GM23248 (cell line): ENCODE measurements around the gene MAPK8. TPM values are rescaled to one million over a fixed set of nuclear protein-coding genes. Genes with fewer than 3 reads are reported as not detected.
A peak's percentile ranks its signal among the peaks of the same experiment; 100 is the strongest.

Experiments used
- DNase-seq: peaks from one replicate; pipeline ENCODE4 v3.0.0-alpha.2; 2015
- H2AFZ ChIP-seq: fragments of 200-600 bp; sonication (generic); 2 replicates; pipeline ENCODE4 v1.6.1; 2016; ENCODE audit warnings: antibody characterized with exemption
- H3F3A ChIP-seq: fragments of 200-600 bp; sonication (generic); 2 replicates; pipeline ENCODE4 v1.6.1; 2016; ENCODE audit warnings: mild to moderate bottlenecking, antibody characterized with exemption, mixed run types; ENCODE audit not compliant: insufficient read depth
- H3K27ac ChIP-seq: fragments of 200-600 bp; sonication (generic); 2 replicates; pipeline ENCODE4 v1.5.1; 2016; ENCODE audit warnings: mild to moderate bottlenecking
- H3K27me3 ChIP-seq: fragments of 200-600 bp; sonication (generic); replicated peaks from 2 replicates; pipeline ENCODE4 v1.6.1; 2016; ENCODE audit warnings: mild to moderate bottlenecking; ENCODE audit not compliant: insufficient read depth
- H3K36me3 ChIP-seq: fragments of 200-600 bp; sonication (generic); 2 replicates; pipeline ENCODE4 v1.6.1; 2016; ENCODE audit warnings: low read depth, mild to moderate bottlenecking
- H3K4me1 ChIP-seq: fragments of 200-600 bp; sonication (generic); 2 replicates; pipeline ENCODE4 v1.6.1; 2016; ENCODE audit warnings: mild to moderate bottlenecking; ENCODE audit not compliant: insufficient read depth
- H3K4me2 ChIP-seq: fragments of 200-600 bp; sonication (generic); one replicate; pipeline ENCODE4 v1.6.1; 2016; ENCODE audit warnings: mild to moderate bottlenecking; ENCODE audit not compliant: unreplicated experiment
- H3K4me3 ChIP-seq: fragments of 200-600 bp; sonication (generic); 2 replicates; pipeline ENCODE4 v1.5.1; 2016; ENCODE audit warnings: mild to moderate bottlenecking
- H3K79me2 ChIP-seq: fragments of 200-600 bp; sonication (generic); 2 replicates; pipeline ENCODE4 v1.6.1; 2016; ENCODE audit warnings: mild to moderate bottlenecking; ENCODE audit not compliant: insufficient read depth
- H3K9ac ChIP-seq: fragments of 200-600 bp; sonication (generic); 2 replicates; pipeline ENCODE4 v1.6.1; 2016; ENCODE audit warnings: mild to moderate bottlenecking
- H3K9me2 ChIP-seq: fragments of 200-600 bp; sonication (generic); 2 replicates; pipeline ENCODE4 v1.6.1; 2016; ENCODE audit warnings: mixed run types, mild to moderate bottlenecking, moderate library complexity; ENCODE audit not compliant: insufficient read depth
- H3K9me3 ChIP-seq: fragments of 200-600 bp; sonication (generic); one replicate; pipeline ENCODE4 v1.6.1; 2017; ENCODE audit warnings: low read depth
- H4K20me1 ChIP-seq: fragments of 200-600 bp; sonication (generic); 2 replicates; pipeline ENCODE4 v1.6.0; 2016; ENCODE audit not compliant: insufficient read depth
- EZH2 ChIP-seq: fragments of 200-600 bp; sonication (generic); IDR thresholded peaks from 2 replicates; pipeline ENCODE4 v1.6.1; 2018; ENCODE audit warnings: antibody characterized with exemption, mild to moderate bottlenecking; ENCODE audit not compliant: insufficient read depth, poor library complexity, severe bottlenecking
- EZH2phosphoT487 ChIP-seq: fragments of 200-600 bp; sonication (generic); IDR thresholded peaks from 2 replicates; pipeline ENCODE4 v1.6.1; 2018; ENCODE audit warnings: antibody characterized with exemption, moderate library complexity, mild to moderate bottlenecking, low read depth; ENCODE audit not compliant: insufficient read depth
- WGBS, 2 experiments: methylation state at CpG; one replicate each; pipeline ENCODE4 v1.1.6; 2015 to 2017; ENCODE audit warnings: low lambda C conversion rate in 2 of 2, low coverage in 1 of 2; ENCODE audit errors: missing lambda C conversion rate in 2 of 2; 5-methylcytosine and 5-hydroxymethylcytosine counted together
- in situ Hi-C: fragments of 300-500 bp; cut with MboI; formaldehyde crosslinking; loops from 2 replicates; pipeline ENCODE4 v1.15.0; 2020
- polyA plus RNA-seq: library from polyadenylated mRNA; unstranded; fragments of >200 nt; fragmentation: Nextera tagmentation; extraction: Ambion mirVana; gene quantifications from 2 replicates; pipeline ENCODE4 v1.2.1, GENCODE V29; 2016
- total RNA-seq: library from RNA; depleted of rRNA; stranded (reverse); fragments of >200 nt; shearing (Covaris generic); gene quantifications from 2 replicates; pipeline ENCODE4 v1.2.3, GENCODE V29; 2014

MAPK8 gene
- total and polyA plus RNA-seq, 2 experiments from 2014 or later, result 44.4 to 78.7 TPM

GRCh38 chr10:48382982-48383381 lies 76.5 kb downstream of the MAPK8 start:
- Histone ChIP-seq H3K9ac (no peak overlapping the region), H3K27me3 (no peaks in the 10 kb centered on the region), H3K79me2 (peaks cover 84% of the 10 kb centered on the region), H3K9me3 (no peaks in the 10 kb centered on the region), H3K4me2 (peak overlapping the region; percentile 8), H3F3A (peaks cover 10% of the 10 kb centered on the region; the same call in 1 of the 2 replicates), H3K27ac (no peak overlapping the region), H2AFZ (no peak overlapping the region), H3K4me1 (peaks cover 14% of the 10 kb centered on the region), H3K4me3 (no peak overlapping the region), H3K9me2 (no peaks in the 10 kb centered on the region), H3K36me3 (no peaks in the 10 kb centered on the region), H4K20me1 (peaks cover 7% of the 10 kb centered on the region; the same call in 1 of the 2 replicates)
- in situ Hi-C loops, result no loop called here
- no peak for DNase-seq
- TF ChIP-seq EZH2 (no peak), EZH2phosphoT487 (no peak)

DNA sequence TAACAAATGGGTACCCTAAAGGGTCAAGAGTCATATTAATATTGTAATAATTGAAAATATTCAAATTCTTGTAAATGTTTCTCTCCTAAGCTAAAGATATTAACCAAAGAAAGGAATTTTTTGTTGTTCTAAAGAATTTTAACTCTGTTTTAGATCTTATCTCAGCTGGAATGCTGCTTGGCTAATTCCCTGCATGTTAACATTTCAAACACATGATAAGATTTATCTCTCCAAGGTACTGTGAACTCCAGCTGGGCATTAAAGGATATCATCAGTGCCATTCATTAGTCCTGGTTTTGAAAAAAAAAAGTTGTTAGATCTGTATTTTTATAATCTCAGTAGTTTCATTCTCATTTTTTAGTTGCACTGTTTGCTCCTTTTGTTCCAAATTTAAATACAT lies 76.9 kb downstream of the MAPK8 start:
- Histone ChIP-seq H3F3A (peaks cover 6% of the 10 kb centered on the region; the same call in 1 of the 2 replicates), H3K9me3 (no peaks in the 10 kb centered on the region), H3K4me1 (peaks cover 9% of the 10 kb centered on the region), H3K79me2 (peaks cover 84% of the 10 kb centered on the region), H3K4me3 (no peak overlapping the region), H3K9me2 (no peaks in the 10 kb centered on the region), H2AFZ (no peak overlapping the region), H3K36me3 (no peaks in the 10 kb centered on the region), H3K27me3 (no peaks in the 10 kb centered on the region), H4K20me1 (peaks cover 7% of the 10 kb centered on the region; the same call in 1 of the 2 replicates), H3K27ac (no peak overlapping the region), H3K4me2 (peak overlapping the region; percentile 8), H3K9ac (no peak overlapping the region)
- in situ Hi-C loops, result no loop called here
- no peak for TF ChIP-seq EZH2phosphoT487
- no peak for TF ChIP-seq EZH2
- no peak for DNase-seq

DNA sequence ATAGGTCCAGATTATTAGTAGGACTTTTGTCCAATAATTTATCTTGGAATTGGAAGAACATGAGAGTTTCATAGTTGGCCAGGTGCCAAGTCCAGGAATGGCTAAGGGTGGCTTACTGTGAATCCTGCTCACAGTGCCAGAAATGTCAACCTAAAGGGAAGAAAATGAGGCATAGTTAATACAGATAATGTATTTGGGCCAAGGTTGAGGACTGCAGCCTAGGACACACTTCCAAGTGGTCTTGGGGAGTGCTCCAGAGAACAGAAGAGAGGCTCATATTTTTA lies 78.2 kb downstream of the MAPK8 start:
- TF ChIP-seq EZH2, result no peak
- TF ChIP-seq EZH2phosphoT487, result no peak
- Histone ChIP-seq H3K4me1 (peaks cover 9% of the 10 kb centered on the region), H3K4me2 (no peak overlapping the region), H3K9me2 (no peaks in the 10 kb centered on the region), H3K27me3 (no peaks in the 10 kb centered on the region), H3K9ac (no peak overlapping the region), H3F3A (peaks cover 6% of the 10 kb centered on the region; the same call in 1 of the 2 replicates), H3K9me3 (no peaks in the 10 kb centered on the region), H3K4me3 (no peak overlapping the region), H3K79me2 (peaks cover 87% of the 10 kb centered on the region), H3K36me3 (no peaks in the 10 kb centered on the region), H4K20me1 (peaks cover 7% of the 10 kb centered on the region; the same call in 1 of the 2 replicates), H3K27ac (no peak overlapping the region), H2AFZ (no peak overlapping the region)
- in situ Hi-C loops, result no loop called here
- DNase-seq, result no peak

DNA sequence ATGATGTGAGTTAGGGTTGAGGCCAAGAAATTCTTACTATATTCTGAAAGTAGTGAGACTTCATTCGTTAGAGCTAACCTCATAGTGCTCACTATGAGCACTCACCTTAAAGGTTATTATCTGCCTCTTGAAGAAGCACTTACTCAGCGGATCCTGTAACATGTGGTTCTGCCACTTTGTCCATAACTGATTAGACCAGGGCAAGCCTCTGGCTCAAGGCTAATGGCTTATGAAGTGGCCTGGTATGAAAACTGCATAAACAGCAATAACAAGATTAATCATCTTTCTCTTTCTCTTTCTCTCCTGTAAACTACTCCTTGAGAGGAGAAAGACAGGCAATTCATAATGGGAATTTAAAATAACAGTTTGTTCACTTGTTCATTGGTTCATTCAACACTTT lies 82.8 kb downstream of the MAPK8 start:
- Histone ChIP-seq H4K20me1 (peaks cover 8% of the 10 kb centered on the region), H3K36me3 (no peaks in the 10 kb centered on the region), H3K9me2 (no peaks in the 10 kb centered on the region; the same call in 1 of the 2 replicates), H3K4me3 (no peak overlapping the region), H3K27ac (no peak overlapping the region), H3K4me1 (peaks cover 28% of the 10 kb centered on the region), H3K9me3 (no peaks in the 10 kb centered on the region), H2AFZ (no peak overlapping the region), H3K9ac (no peak overlapping the region), H3K79me2 (peaks cover 98% of the 10 kb centered on the region), H3F3A (0 out of 2 replicates have a peak, but pooled peaks cover 10% of the 10 kb centered on the region), H3K27me3 (no peaks in the 10 kb centered on the region), H3K4me2 (no peak overlapping the region)
- in situ Hi-C loops, result no loop called here
- no peak for TF ChIP-seq EZH2phosphoT487
- no peak for TF ChIP-seq EZH2
- 95 to 97% methylated on average over 2 of the region's 2 CpGs for WGBS, 2 experiments
- no peak for DNase-seq

- TF ChIP-seq EZH2, result no peak
- no peak for TF ChIP-seq EZH2phosphoT487
- Histone ChIP-seq H4K20me1 (peaks cover 8% of the 10 kb centered on the region), H3K79me2 (peaks cover 98% of the 10 kb centered on the region), H3K27me3 (no peaks in the 10 kb centered on the region), H3F3A (0 out of 2 replicates have a peak, but pooled peaks cover 10% of the 10 kb centered on the region), H3K4me3 (no peak overlapping the region), H3K9me2 (peaks cover 4% of the 10 kb centered on the region; the same call in 1 of the 2 replicates), H2AFZ (no peak overlapping the region), H3K4me1 (peaks cover 28% of the 10 kb centered on the region), H3K9me3 (no peaks in the 10 kb centered on the region), H3K27ac (no peak overlapping the region), H3K4me2 (no peak overlapping the region), H3K9ac (no peak overlapping the region), H3K36me3 (no peaks in the 10 kb centered on the region)
- in situ Hi-C loops, result no loop called here
- DNase-seq, result no peak
- WGBS, 2 experiments, result 100% methylated on average over 2 of the region's 2 CpGs
Observed at GRCh38 chr10:48389846-48390557, 83.5 kb downstream of the MAPK8 start.
